ENCODE data around the gene STX2.

DNA sequence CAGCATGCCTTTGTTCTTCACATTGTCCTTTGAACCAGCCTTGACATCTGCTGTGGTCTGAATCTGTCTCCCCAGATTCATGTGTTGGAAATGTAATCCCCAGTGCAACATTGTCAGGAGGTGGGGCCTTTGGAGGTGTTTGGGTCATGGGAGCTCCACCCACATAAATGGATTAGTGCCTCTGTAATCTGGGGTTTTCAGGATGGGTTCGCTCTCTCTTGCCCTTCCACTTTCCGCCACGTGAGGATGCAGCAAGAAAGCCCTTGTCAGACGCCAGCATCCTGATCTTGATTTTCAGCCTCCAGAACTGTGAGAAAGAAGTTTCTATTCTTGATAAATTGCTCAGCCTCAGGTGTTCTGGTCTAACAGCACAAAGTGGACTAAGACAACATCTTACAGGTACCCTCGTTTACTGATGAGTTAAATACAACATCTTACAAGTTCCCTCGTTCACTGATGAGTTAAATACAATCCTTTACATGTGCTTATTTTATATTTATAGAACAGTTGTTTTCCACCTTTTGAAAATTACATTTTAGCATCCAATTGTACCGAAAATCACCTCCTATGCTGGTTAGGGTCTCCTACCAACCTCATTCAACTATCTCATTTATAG lies 68.5 kb downstream of the STX2 start:
- no peak for TF ChIP-seq EZH2 (IDR thresholded peaks at IDR 0.05; ENCODE audit: insufficient read depth, low read length)
- no peak for TF ChIP-seq CTCF (IDR thresholded peaks at IDR 0.05; ENCODE audit: insufficient read depth, low read depth, low read length)
